ENCODE measurements around the gene USP26.

DNA sequence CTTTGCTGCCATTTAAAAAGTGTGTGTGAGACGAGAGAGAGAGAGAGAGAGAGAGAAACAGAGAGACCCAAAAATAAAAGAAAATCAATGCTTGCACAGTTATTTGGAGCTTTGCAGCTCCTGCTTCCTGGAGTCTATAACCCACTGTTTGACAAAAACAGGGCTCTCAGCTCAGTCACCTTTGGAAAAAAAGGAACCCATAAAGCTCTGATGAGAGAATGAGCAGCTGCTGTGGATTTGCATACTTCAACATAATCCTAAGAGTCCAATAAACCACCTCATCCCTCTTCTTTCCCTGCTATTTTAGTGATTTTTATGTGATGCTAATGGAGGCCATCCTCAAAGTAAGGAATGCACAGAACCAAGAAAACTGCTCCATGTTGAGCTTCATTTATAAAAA, 50.3 kb downstream of the USP26 start:
- TF ChIP-seq, protein P1, sequence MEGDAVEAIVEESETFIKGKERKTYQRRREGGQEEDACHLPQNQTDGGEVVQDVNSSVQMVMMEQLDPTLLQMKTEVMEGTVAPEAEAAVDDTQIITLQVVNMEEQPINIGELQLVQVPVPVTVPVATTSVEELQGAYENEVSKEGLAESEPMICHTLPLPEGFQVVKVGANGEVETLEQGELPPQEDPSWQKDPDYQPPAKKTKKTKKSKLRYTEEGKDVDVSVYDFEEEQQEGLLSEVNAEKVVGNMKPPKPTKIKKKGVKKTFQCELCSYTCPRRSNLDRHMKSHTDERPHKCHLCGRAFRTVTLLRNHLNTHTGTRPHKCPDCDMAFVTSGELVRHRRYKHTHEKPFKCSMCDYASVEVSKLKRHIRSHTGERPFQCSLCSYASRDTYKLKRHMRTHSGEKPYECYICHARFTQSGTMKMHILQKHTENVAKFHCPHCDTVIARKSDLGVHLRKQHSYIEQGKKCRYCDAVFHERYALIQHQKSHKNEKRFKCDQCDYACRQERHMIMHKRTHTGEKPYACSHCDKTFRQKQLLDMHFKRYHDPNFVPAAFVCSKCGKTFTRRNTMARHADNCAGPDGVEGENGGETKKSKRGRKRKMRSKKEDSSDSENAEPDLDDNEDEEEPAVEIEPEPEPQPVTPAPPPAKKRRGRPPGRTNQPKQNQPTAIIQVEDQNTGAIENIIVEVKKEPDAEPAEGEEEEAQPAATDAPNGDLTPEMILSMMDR (IDR thresholded peaks at IDR 0.05; ENCODE audit: extremely low read depth in 1 of 2, insufficient read depth in 1 of 2, low read depth in 1 of 2, low read length in 2 of 2) = no peak
- TF ChIP-seq FOS (IDR thresholded peaks at IDR 0.05; ENCODE audit: borderline replicate concordance, insufficient read depth, low read length) = no peak
- TF ChIP-seq POLR2A (IDR thresholded peaks at IDR 0.05; ENCODE audit: low read depth, low read length) = no peak
- no peak for TF ChIP-seq MYC (IDR thresholded peaks at IDR 0.05; ENCODE audit: low read depth, low read length)
- TF ChIP-seq, protein P2, sequence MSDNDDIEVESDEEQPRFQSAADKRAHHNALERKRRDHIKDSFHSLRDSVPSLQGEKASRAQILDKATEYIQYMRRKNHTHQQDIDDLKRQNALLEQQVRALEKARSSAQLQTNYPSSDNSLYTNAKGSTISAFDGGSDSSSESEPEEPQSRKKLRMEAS (IDR thresholded peaks at IDR 0.05; ENCODE audit: insufficient read depth, insufficient read length) = no peak
- TF ChIP-seq POLR2AphosphoS5 (IDR thresholded peaks at IDR 0.05; ENCODE audit: insufficient read depth, low read depth, low read length) = no peak
- no peak for TF ChIP-seq EZH2 (IDR thresholded peaks at IDR 0.05; ENCODE audit: borderline replicate concordance, low read depth, low read length, severe bottlenecking)
- no peak for TF ChIP-seq GATA2 (IDR thresholded peaks at IDR 0.05; ENCODE audit: insufficient read depth, insufficient read length, low read depth, low read length)
